NCI-H1436 (cell line): Measurements from ENCODE around the gene GATM.

ENCODE experiments used
- DNase-seq: peaks from one replicate; lab custom pipeline; 2025; lab: John Stamatoyannopoulos, UW

GATM gene

DNA sequence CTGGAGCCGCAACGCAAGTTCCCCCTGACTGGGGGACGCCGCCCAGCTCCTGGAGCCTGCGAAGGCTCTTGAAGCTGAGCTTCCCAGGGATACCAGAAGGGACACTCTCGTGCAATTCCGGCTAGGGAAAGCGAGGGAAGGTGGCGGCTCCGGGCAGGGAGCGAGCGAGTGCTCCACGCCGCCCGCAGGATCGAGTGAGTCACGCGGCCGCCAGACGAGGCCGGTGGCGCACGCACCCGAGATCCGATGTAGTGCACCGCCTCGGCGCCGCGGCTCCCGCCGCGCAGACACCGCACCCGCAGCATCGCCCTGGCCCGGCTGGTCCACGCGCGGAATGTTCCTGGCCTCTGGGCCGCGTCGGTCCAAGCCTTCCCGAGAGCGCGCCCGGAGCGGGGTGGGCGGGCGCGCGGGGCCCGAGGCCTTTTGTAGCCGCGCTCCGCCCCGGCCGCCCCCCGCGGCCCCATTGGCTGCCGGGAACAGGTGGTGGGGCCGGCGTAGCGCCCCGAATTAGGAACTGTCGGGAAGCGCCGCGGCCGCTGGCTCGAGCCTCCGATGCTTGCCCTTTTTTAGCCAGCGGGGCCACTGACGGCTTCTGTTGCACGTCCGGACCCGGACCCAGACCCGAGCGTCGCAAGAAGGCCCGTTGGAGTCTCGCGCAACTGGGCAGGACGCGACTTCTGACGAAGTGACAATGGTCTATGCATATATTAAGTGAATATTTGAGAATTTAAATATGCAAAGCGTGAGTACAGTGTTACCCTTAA is at the start of gene GATM:
GATM (minus strand) TSS at position 396 of the 764 bp plus-strand sequence; CDS start at position 305, 91 bp downstream.
- DNase-seq, result peak; percentile 9

DNA sequence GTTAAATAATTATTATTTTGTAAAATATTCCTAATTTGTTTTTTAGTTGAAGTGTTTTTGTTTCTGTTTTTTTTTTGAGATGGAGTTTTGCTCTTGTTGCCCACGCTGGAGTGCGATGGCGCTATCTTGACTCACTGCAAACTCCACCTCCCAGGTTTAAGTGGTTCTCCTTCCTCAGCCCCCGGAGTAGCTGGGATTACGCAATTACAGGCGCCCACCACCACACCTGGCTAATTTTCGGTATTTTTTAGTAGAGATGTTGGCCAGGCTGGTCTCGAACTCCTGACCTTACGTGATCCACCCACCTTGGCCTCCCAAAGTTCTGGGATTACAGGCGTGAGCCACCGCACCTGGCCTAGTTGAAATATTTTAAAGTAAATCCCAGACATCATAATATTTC is 48.7 kb upstream of the GATM start:
- no peak for DNase-seq

DNA sequence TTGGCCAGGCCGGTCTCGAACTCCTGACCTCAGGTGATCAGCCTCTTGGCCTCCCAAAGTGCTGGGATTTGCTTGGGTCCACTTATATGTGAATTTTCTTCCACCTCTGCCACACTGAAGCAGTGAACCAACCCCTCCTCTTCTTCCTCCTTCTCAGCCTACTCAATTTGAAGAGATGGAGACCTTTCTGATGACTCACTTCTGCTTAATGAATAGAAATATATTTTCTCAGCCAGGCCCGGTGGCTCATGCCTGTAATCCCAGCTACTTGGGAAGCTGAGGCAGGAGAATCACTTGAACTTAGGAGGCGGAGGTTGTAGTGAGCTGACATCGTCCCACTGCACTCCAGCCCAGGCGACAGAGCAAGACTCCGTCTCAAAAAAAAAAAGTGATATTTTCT is 46.8 kb upstream of the GATM start:
- DNase-seq, result no peak

DNA sequence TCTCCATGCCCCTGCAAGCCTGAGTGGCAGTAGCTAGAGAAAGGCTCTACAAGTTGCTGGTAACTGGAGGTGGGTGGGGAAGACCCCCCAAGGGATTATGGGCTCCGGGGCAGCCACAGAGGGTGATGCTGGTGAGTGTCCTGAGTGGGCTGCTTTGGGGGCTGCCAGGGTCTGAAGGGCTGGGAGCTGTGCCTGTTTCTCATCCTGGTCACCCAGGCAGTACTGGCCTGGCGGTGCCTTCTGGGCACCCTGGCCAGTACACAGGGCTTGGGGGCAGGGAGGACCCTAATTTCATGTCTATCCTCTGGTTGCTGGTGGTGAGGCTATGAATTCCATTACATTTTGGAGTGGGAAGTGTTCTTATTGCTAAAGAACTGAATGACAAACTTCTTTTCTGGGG is 46.1 kb upstream of the GATM start:
- no peak for DNase-seq

GRCh38 chr15:45417303-45417950 is 39.1 kb upstream of the GATM start:
- no peak for DNase-seq

GRCh38 chr15:45414215-45414885 is 36.0 kb upstream of the GATM start:
- no peak for DNase-seq

GRCh38 chr15:45409596-45409995 is 31.3 kb upstream of the GATM start:
- no peak for DNase-seq

DNA sequence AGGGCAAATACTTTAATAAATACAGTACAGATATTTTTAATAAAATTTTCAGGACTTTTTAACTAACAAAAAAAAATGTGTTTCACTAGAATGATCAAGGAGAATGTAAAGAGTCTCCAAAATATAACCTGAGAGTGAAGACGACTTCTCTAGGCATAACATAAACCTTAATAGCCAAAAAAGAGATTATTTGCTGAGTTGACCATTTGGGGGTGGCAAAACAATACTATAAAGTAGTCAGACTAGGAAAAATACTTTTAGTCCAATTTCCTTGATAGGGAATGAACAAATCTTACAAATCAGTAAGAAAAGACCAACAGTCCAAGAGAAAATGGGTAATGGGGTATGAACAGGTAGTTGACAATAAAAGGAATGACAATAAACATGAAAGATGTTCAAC is 29.4 kb upstream of the GATM start:
- DNase-seq, result no peak

DNA sequence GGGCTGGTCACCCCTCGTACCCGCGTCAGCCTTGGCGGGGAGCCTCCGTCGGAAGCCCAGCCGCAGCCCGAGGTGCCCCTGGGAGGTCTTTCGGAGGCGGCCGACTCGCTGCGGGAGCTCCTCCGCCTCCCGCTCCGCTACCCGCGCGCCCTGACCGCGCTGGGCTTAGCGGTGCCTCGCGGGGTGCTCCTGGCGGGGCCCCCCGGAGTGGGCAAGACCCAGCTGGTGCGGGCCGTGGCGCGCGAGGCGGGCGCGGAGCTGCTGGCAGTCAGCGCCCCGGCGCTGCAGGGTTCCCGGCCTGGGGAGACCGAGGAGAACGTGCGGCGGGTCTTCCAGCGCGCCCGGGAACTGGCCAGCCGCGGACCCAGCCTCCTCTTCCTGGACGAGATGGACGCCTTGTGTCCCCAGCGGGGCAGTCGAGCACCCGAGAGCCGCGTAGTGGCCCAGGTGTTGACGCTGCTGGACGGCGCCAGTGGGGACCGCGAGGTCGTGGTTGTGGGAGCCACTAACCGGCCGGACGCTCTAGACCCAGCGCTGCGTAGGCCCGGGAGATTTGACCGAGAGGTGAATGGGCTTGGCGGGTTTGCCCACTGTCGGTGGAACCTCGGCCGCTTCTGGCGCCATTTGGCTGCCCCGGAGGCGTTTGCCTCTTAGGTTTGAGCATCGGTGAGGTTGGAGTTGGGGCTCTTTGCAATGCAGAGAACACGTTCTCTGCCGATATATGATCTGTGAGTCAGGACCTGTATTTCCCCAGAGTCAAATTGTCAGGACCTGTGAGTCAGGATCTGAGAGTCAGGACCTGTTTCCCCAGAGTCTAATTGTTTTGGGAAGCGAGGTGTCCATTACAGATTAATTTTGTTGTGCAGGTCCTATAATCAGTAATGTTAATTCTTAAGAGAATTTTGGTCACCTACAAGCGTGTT is 24.9 kb upstream of the GATM start:
- no peak for DNase-seq

DNA sequence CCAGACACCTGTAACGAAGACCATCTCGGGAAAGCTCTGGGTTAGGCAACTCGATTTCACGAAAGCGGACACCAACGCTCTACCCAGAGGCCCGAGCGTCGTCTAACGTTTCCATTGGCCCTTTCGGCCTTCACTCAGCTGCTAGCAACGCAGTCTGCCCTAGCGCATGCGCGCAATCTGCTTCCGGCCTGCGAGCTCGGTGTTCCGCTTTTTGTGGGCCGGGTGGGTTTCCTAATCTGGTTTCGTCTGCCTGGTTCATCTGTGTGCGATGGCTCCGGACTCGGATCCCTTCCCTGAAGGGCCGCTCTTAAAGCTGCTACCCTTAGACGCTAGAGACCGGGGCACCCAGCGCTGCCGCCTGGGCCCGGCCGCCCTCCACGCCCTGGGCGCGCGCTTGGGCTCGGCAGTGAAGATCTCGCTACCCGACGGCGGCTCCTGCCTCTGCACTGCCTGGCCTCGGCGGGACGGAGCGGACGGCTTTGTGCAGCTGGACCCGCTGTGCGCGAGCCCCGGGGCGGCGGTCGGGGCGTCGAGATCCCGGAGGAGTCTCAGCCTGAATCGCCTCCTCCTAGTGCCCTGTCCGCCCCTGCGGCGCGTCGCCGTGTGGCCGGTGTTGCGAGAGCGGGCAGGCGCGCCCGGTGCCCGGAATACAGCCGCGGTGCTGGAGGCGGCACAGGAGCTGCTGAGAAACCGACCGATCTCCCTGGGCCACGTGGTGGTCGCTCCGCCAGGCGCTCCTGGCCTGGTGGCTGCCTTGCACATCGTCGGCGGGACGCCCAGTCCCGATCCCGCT is 24.0 kb upstream of the GATM start:
- DNase-seq, result peak; percentile 95

GRCh38 chr15:45401665-45402161 is 23.4 kb upstream of the GATM start:
- no peak for DNase-seq

DNA sequence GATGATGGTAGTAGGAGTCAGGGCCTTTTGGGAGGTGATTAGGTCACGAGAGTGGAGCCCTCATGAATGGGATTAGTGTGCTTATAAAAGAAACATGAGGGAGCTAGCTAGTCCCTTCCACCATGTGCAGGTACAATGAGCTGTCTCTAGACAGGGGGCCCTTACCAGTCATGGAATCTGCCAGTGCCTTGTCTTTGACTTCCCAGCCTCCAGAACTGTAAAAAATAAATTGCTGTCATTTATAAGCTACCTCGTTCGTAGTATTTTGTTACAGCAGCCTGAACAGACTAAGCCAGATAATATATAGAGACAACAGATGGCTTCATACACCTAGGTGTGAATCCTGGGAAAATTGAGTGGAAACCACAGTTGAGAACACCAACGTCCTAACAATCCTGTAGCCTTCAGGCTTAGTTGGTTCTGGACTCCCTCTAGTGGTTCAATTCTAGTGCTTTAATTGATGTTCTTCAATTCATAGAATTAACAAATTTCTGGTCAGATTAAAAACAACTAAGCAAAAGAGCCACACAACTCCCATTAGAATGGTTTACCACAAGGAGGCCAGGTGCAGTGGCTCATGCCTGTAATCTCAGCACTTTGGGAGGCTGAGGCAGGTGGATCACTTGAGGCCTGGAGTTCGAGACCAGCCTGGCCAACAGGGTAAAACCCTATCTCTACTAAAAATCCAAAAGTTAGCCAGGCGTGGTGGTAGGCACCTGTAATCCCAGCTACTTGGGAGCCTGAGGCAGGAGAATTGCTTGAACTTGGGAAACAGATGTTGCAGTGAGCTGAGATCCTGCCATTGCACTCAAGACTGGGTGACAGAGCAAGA is 21.3 kb upstream of the GATM start:
- peak; percentile 42 for DNase-seq

DNA sequence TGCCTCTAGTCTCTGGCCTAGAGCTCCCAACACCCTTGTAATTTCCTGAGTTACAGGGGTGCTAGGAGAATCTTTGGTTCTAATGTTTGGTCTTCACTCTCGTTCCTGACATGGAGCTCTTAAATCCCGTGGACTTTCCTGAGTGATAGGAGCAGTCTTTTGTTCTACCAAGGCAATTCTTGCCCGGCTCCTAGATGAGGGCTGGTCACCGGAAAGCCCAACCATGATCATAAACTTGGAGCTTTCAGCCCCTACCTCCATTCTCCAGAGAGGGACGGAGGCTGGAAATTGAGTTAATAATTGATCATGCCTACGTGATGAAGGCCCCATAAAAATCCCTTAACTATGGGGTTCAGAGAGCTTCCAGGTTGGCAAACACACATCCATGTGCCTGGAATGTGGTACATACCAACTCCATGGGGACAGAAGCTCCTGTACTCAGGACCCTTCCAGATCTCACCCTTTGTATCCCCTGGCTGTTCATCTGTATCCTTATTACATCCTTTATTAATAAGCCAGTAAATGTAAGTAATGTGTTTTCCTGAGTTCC is 18.8 kb upstream of the GATM start:
- DNase-seq, result no peak

DNA sequence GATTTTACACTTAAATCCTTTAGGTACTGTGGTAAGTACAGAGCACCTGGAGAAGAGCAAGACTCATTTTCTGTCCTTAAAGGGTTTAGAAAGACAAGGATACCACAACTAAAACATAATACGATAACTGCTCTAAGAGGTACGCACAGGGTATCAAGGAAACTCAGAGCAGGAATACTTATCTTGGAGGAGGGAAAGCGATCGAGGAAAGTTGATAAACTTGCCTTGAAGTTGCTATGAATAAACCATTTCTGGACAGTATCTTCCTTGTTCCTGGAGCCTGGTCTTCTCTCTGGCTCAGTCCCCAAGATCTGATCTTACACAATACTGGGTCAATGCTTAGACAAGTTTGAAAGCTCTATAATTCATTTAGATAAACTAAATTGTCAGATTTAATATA is 17.6 kb upstream of the GATM start:
- no peak for DNase-seq

DNA sequence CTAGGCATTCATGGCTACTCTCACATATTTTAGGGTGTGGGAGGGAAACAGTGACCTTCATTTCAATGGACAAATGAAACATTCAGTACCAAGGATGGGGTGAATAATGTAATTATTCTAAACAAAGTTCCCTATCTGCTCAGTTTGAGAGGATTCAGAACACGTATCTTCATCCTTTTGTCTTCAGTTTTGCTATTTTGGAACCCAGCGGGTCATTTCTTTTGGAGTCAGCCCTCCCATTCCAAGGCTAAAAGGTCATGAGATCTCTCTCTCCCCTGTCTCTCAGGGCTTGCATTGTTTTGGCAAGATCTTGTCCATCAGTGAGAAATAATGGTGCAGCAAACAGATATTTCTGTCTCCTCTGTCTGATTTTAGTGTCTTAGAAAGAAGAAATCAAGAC is 16.3 kb upstream of the GATM start:
- DNase-seq, result no peak

DNA sequence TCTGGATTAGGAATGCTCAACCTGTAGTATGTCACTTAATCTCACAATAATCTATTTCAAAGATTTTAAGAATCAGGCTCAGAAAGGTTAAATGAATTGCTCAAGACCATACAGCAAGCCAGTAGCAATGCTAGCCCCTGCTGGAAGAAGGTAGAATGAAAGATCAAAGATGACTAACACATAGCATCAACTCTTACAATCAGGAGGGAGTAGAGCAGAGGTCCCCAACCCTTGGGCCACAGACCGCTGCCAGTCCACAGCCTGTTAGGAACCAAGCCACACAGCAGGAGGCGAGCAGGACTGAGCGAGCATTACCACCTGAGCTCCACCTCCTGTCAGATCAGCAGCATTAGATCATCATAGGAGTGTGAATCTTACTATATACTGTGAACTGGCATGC is 15.5 kb upstream of the GATM start:
- DNase-seq, result no peak

DNA sequence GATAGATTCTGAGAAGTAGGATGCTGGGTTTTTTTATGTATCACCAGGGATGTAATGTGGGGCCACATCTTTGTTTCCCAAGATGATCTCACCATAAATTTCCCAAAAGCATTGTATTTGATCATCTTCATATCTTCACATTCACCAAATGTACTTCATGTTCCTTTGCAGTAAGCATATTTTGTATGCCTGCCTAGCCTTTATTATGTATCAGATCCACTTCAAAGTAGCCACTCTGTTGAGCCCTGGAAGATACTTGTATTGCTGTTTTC is 14.2 kb upstream of the GATM start:
- DNase-seq, result no peak

- no peak for DNase-seq
Observed at GRCh38 chr15:45391746-45392583, 13.6 kb upstream of the GATM start.

DNA sequence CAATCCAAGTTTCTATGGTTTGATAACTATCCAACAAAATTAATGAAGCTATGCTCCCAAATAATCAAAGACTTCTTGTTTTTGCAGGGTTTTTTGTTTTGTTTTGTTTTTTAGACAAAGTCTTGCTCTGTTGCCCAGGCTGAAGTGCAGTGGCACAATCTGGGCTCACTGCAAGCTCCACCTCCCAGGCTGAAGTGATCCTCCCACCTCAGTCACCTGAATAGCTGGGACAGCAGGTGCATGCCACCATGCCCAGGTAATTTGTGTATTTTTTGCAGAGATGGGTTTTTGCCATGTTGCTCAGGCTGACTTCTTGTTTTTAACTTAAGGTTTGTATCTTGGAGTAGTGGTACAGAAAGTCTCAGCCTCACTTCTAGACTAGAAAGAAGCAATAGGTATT is 11.0 kb upstream of the GATM start:
- DNase-seq, result no peak
